ENCODE data around the gene TOP1.
A peak's percentile ranks its signal among the peaks of the same experiment; 100 is the strongest.

Gene TOP1

GRCh38 chr20:41133709-41134361, 105.2 kb downstream of the TOP1 start:
- no peak for DNase-seq

DNA sequence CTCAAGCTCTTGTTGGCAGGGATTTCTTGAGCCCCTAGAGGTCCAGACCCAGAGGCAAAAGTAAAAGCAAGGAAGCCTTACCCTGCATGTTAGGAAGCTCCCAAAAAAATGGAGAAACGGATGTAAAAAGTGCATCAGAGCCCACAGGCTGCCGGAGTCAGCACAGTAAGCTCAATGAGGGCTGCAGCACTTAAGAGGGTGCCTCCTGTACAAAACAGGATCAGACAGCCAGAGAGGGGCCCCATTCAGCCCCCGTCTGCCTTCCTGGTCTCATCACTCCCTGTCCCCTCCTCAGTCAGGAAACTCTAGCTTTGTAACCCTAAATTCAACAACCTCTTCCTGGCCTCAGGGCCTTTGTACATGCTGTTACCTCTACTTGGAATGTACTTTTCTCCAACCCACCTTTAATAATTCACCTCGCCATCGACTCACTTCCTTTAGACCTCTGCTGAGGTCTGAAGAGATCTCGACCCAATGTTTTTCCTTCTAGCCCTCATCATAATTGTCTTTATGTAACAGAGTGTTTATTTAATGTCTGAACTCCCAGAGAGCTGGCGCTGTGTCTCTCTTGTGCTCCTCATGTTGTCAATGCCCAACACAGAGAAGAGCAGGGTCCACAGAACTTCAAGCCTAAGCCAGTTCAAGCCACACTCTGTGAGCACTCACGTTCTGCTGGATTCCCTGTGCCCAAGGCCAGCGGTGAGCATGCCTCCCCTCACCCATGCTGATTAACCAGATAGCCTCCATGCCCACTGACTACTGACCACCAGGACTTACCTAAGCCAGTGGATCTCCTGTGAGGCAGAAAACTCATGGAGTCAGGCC, 106.0 kb downstream of the TOP1 start:
- no peak for DNase-seq

GRCh38 chr20:41135187-41135887, 106.7 kb downstream of the TOP1 start:
- peak; percentile 70 for DNase-seq

- DNase-seq: no peak
Observed at GRCh38 chr20:41135888-41136679, 107.5 kb downstream of the TOP1 start.

GRCh38 chr20:41136680-41137613, 108.3 kb downstream of the TOP1 start, which contains the start of gene PLCG1:
PLCG1 (plus strand) TSS chr20:41137543; CDS start chr20:41137642, 99 bp downstream.
- peak; percentile 84 for DNase-seq

GRCh38 chr20:41137614-41138474, 109.2 kb downstream of the TOP1 start:
- peak; percentile 78 for DNase-seq

DNA sequence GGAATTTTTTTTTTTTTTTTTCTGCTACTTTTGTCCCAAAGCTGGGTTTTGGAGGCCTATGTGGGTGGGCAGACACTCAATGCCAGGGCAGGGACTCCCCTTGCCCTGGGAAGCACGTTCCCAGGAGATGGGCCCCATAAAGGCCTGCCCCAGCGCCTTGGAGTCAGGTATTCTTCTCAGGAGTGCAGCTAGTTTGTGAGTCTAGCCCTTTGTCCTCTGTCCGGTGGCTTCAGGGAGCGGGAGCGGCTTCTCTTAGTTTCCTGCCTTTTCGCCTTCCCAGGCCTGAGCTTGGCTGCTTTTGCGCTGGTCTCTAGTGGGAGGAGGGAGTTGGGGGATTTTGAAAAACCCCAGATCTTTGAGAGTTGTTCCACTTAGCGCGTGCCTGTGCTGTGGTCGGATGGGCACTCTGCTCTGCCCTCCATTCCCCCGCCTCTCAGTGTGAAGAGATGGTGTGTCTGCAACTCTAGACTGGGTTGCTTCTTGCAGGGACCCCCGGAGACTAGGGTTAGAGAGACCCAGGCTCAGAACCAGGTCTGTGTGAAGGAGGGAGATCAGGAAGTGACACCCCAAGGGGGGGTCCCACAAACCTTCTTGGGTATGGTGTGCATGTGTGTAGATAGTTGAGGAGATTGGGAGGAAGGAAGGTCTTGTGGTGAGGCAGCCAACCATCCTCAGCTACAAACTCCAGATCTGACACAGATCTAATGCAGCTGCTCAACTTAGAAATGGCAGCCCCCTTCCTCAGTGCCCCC, 110.0 kb downstream of the TOP1 start:
- DNase-seq: no peak

- DNase-seq: no peak
Observed at GRCh38 chr20:41139227-41140093, 110.8 kb downstream of the TOP1 start.

- no peak for DNase-seq
Observed at GRCh38 chr20:41140226-41141133, 111.9 kb downstream of the TOP1 start.

DNA sequence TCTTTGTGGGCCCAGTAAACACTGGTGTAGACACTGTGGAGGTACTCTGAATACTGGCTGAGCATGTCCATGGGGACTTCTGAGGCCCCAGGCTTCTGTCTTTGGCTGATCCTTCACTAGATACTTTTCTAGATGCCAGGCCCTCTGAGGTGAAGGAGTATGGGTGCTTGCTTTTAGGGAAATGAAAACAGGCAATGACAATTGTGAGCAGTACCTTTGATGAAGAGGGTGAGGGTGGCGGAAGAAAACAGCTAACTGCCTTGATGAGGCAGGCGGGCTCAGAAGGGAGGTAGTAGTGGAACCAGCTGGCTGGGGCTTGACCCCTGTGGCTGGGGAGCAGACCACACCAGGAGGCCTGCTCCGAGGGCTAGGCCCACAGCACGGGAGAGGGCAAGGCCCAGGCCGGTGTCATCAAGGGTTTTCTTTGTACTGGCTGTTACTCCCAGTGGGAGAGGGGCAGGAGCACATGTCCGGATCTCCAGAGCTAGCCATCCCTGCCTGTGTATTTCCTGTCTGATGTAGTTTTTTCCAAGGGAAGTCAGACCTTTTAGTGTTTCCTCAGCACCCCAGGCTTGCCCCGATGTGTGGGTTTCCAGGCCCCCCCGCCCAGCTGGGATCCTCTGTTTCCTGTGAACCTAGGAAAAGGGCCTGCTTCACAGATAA, 112.7 kb downstream of the TOP1 start:
- no peak for DNase-seq

GRCh38 chr20:41142245-41142644, 113.6 kb downstream of the TOP1 start:
- no peak for DNase-seq

- peak; percentile 68 for DNase-seq
Observed at GRCh38 chr20:41142919-41143318, 114.3 kb downstream of the TOP1 start.

GRCh38 chr20:41143354-41143753, 114.7 kb downstream of the TOP1 start:
- no peak for DNase-seq

DNA sequence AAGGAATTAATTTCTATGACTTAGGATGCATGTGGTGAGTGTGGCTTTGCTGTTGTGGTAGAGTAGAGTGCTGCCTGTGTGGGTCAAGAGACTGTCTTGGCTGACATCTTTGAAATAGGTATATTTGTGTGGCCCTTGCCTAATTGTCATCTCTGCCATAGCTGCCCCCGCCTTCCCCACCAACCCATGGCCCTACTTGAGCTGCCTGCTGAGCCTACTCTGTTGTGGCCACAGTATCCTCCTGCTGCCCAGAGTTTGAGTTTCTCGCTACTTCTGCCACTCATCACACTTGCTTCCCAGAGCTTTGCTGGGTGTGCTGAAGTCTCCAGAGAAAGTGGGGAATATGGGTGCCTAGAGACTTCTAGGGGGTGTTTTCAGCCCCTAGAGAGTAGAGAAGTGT, 116.7 kb downstream of the TOP1 start:
- no peak for DNase-seq

GRCh38 chr20:41145821-41146620, 117.4 kb downstream of the TOP1 start:
- no peak for DNase-seq

DNA sequence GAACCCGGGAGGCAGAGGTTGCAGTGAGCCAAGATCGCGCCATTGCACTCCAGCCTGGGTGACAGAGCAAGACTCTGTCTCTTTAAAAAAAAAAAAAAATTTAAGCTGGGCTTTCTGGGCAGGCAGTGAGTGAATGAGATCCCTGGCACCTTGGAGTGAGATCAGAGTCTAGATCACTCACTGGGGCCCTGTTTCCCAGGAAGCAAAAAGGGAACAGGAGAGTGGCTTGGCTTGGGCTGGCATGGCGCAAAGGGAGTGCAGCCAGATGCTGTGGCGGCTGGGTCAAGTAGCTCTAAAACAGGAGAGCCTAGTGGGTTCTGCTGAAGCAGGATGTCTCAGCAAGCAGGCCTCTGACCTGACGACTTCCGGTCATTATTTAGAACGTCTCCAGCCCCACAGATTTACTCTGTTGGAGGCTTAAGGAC, 119.2 kb downstream of the TOP1 start:
- no peak for DNase-seq

Data from OCI-M1 (cell line).